Measurements from ENCODE around the gene UMODL1. TPM values are rescaled to one million over a fixed set of nuclear protein-coding genes. Genes with fewer than 3 reads are reported as not detected.

Gene UMODL1
- polyA plus RNA-seq, 3 donors, result not detected

GRCh38 chr21:42062236-42063022 lies 8.7 kb upstream of the UMODL1 start:
- Histone ChIP-seq H3K27ac (ENCODE audit: low read depth in 1 of 2, low read length in 2 of 2) (peak overlapping the region; percentile 90 to 95), H3K4me1 (ENCODE audit: control insufficient read depth in 1 of 2, insufficient read depth in 2 of 2, low read length in 2 of 2) (peaks cover 67 to 73% of the 10 kb centered on the region in 2 donors), H3K9ac (ENCODE audit: insufficient read depth, low read length, poor library complexity, severe bottlenecking) (peak overlapping the region; percentile 73), H3K9me3 (replicated peaks in 1 of 2; ENCODE audit: control insufficient read depth in 1 of 2, insufficient read depth in 1 of 2, low read length in 2 of 2) (no peaks in the 10 kb centered on the region), H4K20me1 (ENCODE audit: insufficient read depth, low read length) (no peaks in the 10 kb centered on the region), H3K36me3 (replicated peaks in 1 of 2; ENCODE audit: control insufficient read depth in 1 of 2, insufficient read depth in 2 of 2, low read length in 2 of 2) (no peaks in the 10 kb centered on the region), H3K79me2 (ENCODE audit: insufficient read depth, low read length) (no peaks in the 10 kb centered on the region), H3K4me2 (replicated peaks; ENCODE audit: extremely low read depth, low read length, poor library complexity, severe bottlenecking) (peak overlapping the region; percentile 86), H2AFZ (ENCODE audit: insufficient read depth, low read depth, low read length, poor library complexity, severe bottlenecking) (peak overlapping the region; percentile 67), H3K4me3 (replicated peaks in 1 of 3; ENCODE audit: low read depth in 2 of 3, low read length in 3 of 3) (peak overlapping the region in 2 of 3 experiments; percentile 19 to 72), H3K27me3 (ENCODE audit: control insufficient read depth in 2 of 2, insufficient read depth in 2 of 2, low read length in 2 of 2) (no peaks in the 10 kb centered on the region)
- peak; percentile 55 to 72 (median 64) for DNase-seq
- Mint-ChIP-seq H3K36me3 (no peaks in the 10 kb centered on the region), H3K9me3 (no peaks in the 10 kb centered on the region), H3K4me3 (peak overlapping the region; percentile 61 to 85), H3K27me3 (ENCODE audit: low read depth in 3 of 3) (peaks cover 0 to 4% (median 2%) of the 10 kb centered on the region in 3 donors), H3K27ac (peak overlapping the region; percentile 93 to 97 (median 94)), H3K4me1 (peaks cover 74% of the 10 kb centered on the region)
- 2% methylated on average over 24 of the region's 31 CpGs for WGBS (ENCODE audit: insufficient coverage)
- intact Hi-C loops (cut with micrococcal nuclease), result loop anchor here (1.0 to 10.0 kb wide), 4 partner anchors 18 to 52 kb away; partner anchors contain the start of gene ZBTB21 (in 1 of the 2)
- TF ChIP-seq, protein P1, sequence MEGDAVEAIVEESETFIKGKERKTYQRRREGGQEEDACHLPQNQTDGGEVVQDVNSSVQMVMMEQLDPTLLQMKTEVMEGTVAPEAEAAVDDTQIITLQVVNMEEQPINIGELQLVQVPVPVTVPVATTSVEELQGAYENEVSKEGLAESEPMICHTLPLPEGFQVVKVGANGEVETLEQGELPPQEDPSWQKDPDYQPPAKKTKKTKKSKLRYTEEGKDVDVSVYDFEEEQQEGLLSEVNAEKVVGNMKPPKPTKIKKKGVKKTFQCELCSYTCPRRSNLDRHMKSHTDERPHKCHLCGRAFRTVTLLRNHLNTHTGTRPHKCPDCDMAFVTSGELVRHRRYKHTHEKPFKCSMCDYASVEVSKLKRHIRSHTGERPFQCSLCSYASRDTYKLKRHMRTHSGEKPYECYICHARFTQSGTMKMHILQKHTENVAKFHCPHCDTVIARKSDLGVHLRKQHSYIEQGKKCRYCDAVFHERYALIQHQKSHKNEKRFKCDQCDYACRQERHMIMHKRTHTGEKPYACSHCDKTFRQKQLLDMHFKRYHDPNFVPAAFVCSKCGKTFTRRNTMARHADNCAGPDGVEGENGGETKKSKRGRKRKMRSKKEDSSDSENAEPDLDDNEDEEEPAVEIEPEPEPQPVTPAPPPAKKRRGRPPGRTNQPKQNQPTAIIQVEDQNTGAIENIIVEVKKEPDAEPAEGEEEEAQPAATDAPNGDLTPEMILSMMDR (IDR thresholded peaks at IDR 0.05), result no peak

- Mint-ChIP-seq H3K4me1 (peaks cover 67% of the 10 kb centered on the region), H3K9me3 (no peaks in the 10 kb centered on the region), H3K27ac (peak overlapping the region; percentile 92 to 97 (median 94)), H3K36me3 (no peaks in the 10 kb centered on the region), H3K27me3 (ENCODE audit: low read depth in 3 of 3) (peaks cover 0 to 4% (median 1%) of the 10 kb centered on the region in 3 donors), H3K4me3 (peak overlapping the region; percentile 67 to 85)
- H3K9me3 ChIP-seq (replicated peaks in 1 of 2; ENCODE audit: control insufficient read depth in 1 of 2, insufficient read depth in 1 of 2, low read length in 2 of 2), result no peaks in the 10 kb centered on the region
- no peaks in the 10 kb centered on the region for H3K79me2 ChIP-seq (ENCODE audit: insufficient read depth, low read length)
- H3K27ac ChIP-seq (ENCODE audit: low read depth in 1 of 2, low read length in 2 of 2), result peak overlapping the region; percentile 90 to 95
- peak; percentile 51 to 69 (median 66) for DNase-seq
- 0% methylated on average over 4 of the region's 4 CpGs for WGBS (ENCODE audit: insufficient coverage)
- H2AFZ ChIP-seq (ENCODE audit: insufficient read depth, low read depth, low read length, poor library complexity, severe bottlenecking), result peak overlapping the region; percentile 26
- peak overlapping the region; percentile 73 for H3K9ac ChIP-seq (ENCODE audit: insufficient read depth, low read length, poor library complexity, severe bottlenecking)
- H4K20me1 ChIP-seq (ENCODE audit: insufficient read depth, low read length), result no peaks in the 10 kb centered on the region
- peak overlapping the region; percentile 4 to 72 (median 19) for H3K4me3 ChIP-seq (replicated peaks in 1 of 3; ENCODE audit: low read depth in 2 of 3, low read length in 3 of 3)
- intact Hi-C loops (cut with micrococcal nuclease), result loop anchor here (1.0 to 10.0 kb wide), 4 partner anchors 17 to 52 kb away; partner anchors contain the start of gene ZBTB21 (in 1 of the 2)
- H3K4me1 ChIP-seq (ENCODE audit: control insufficient read depth in 1 of 2, insufficient read depth in 2 of 2, low read length in 2 of 2), result peaks cover 63 to 65% of the 10 kb centered on the region in 2 donors
- no peaks in the 10 kb centered on the region for H3K36me3 ChIP-seq (replicated peaks in 1 of 2; ENCODE audit: control insufficient read depth in 1 of 2, insufficient read depth in 2 of 2, low read length in 2 of 2)
- TF ChIP-seq, protein P1 (IDR thresholded peaks at IDR 0.05), result no peak
- peak overlapping the region; percentile 86 for H3K4me2 ChIP-seq (replicated peaks; ENCODE audit: extremely low read depth, low read length, poor library complexity, severe bottlenecking)
- no peaks in the 10 kb centered on the region for H3K27me3 ChIP-seq (ENCODE audit: control insufficient read depth in 2 of 2, insufficient read depth in 2 of 2, low read length in 2 of 2)
Observed at GRCh38 chr21:42063191-42063570, 7.9 kb upstream of the UMODL1 start.
